Left lung (tissue), 14 donors: Measurements from ENCODE around the gene TRIM8. TPM values are rescaled to one million over a fixed set of nuclear protein-coding genes. Genes with fewer than 3 reads are reported as not detected.

Source experiments
- ATAC-seq: fragments of 200-7000 bp; cut with Tn5 transposase; one replicate; pipeline ENCODE4 v1.9.1; 2020; ENCODE audit warnings: moderate library complexity
- DNase-seq, 4 donors: peaks; one replicate each; pipeline ENCODE4 v3.0.0-alpha.2; 2013 to 2020
- H3K27ac ChIP-seq, 2 donors: fragments of 200-600 bp; sonication (generic) in 1 of 2; one replicate each; pipeline versions ENCODE4 v1.5.0 to v1.8.0; 2020 to 2021
- H3K27me3 ChIP-seq, 2 donors: fragments of 200-600 bp; sonication (generic) in 1 of 2; one replicate each; pipeline versions ENCODE4 v1.5.0 to v1.8.0; 2020 to 2021
- H3K36me3 ChIP-seq, 2 donors: fragments of 200-600 bp; sonication (generic) in 1 of 2; one replicate each; pipeline versions ENCODE4 v1.5.0 to v1.8.0; 2020 to 2021
- H3K4me1 ChIP-seq, 2 donors: fragments of 200-600 bp; one replicate each; pipeline ENCODE4 v1.8.0; 2021
- H3K4me3 ChIP-seq, 2 donors: fragments of 200-600 bp; sonication (generic) in 1 of 2; one replicate each; pipeline versions ENCODE4 v1.5.0 to v1.8.0; 2020 to 2021; ENCODE audit warnings: mild to moderate bottlenecking in 1 of 2
- H3K9me3 ChIP-seq, 2 donors: fragments of 200-600 bp; sonication (generic) in 1 of 2; one replicate each; pipeline versions ENCODE4 v1.5.0 to v1.8.0; 2020 to 2021
- intact Hi-C, 2 donors: fragments of 100-400 bp; cut with DNase I; formaldehyde crosslinking; loops; one replicate each; pipeline versions ENCODE4 v1.11.2 to v1.14.2; 2022
- long read RNA-seq, 12 donors: library from polyadenylated mRNA in 2 of 12; unstranded in 2 of 12; transcript quantifications; one replicate each; pipeline ENCODE4 v2.0.0 and lab custom pipeline, GENCODE V29; 2019 to 2026
- polyA plus RNA-seq, 6 donors: library from polyadenylated mRNA; unstranded; fragments of 120-200 nt; gene quantifications; one replicate each; pipeline ENCODE4 v1.2.1, GENCODE V29; 2013; ENCODE audit not compliant: insufficient read length in 6 of 6
- total RNA-seq, 2 donors: library from RNA; stranded (reverse); fragmentation: NEBNext Ultra II Directional; extraction: Animal tissue kit (Norgen Biotek cat#: 25700); gene quantifications; one replicate each; pipeline ENCODE4 v1.2.1, GENCODE V29; 2021
- TF ChIP-seq, protein P1 (sequence below), 2 donors: fragments of 200-600 bp; sonication (generic) in 1 of 2; IDR thresholded peaks; one replicate each; pipeline versions ENCODE4 v1.5.0 to v1.8.0; 2021; ENCODE audit warnings: antibody characterized with exemption in 2 of 2
- donor health status: DM: no; HTN: yes; CAD: no.
- donor health status: DM: no; HTN: no; CAD: no.

The TRIM8 gene, protein sequence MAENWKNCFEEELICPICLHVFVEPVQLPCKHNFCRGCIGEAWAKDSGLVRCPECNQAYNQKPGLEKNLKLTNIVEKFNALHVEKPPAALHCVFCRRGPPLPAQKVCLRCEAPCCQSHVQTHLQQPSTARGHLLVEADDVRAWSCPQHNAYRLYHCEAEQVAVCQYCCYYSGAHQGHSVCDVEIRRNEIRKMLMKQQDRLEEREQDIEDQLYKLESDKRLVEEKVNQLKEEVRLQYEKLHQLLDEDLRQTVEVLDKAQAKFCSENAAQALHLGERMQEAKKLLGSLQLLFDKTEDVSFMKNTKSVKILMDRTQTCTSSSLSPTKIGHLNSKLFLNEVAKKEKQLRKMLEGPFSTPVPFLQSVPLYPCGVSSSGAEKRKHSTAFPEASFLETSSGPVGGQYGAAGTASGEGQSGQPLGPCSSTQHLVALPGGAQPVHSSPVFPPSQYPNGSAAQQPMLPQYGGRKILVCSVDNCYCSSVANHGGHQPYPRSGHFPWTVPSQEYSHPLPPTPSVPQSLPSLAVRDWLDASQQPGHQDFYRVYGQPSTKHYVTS
- total RNA-seq (100 to 1,000 TPM; 123 to 180 TPM), polyA plus RNA-seq (100 to 1,000 TPM in 4 of 6 donors, 10 to 100 TPM in 2; 88.9 to 128 (median 102) TPM)
- long read RNA-seq, donor 1, full-length matches to known transcripts: 25 of 25 reads
- long read RNA-seq, donor 1, partial matches to known transcripts: 0 of 25 reads
- long read RNA-seq, donor 1, other reads (novel, unspliced or antisense): 0 of 25 reads
- long read RNA-seq, donor 2, full-length matches to known transcripts: 21 of 21 reads
- long read RNA-seq, donor 2, partial matches to known transcripts: 0 of 21 reads
- long read RNA-seq, donor 2, other reads (novel, unspliced or antisense): 0 of 21 reads
- long read RNA-seq, donor 3, full-length matches to known transcripts: 12 of 12 reads
- long read RNA-seq, donor 3, partial matches to known transcripts: 0 of 12 reads
- long read RNA-seq, donor 3, other reads (novel, unspliced or antisense): 0 of 12 reads
- long read RNA-seq, donor 4, full-length matches to known transcripts: 2 of 12 reads
- long read RNA-seq, donor 4, partial matches to known transcripts: 1 of 12 reads
- long read RNA-seq, donor 4, other reads (novel, unspliced or antisense): 9 of 12 reads
- long read RNA-seq, donor 5, full-length matches to known transcripts: 22 of 22 reads
- long read RNA-seq, donor 5, partial matches to known transcripts: 0 of 22 reads
- long read RNA-seq, donor 5, other reads (novel, unspliced or antisense): 0 of 22 reads
- long read RNA-seq, donor 6, full-length matches to known transcripts: 11 of 11 reads
- long read RNA-seq, donor 6, partial matches to known transcripts: 0 of 11 reads
- long read RNA-seq, donor 6, other reads (novel, unspliced or antisense): 0 of 11 reads
- long read RNA-seq, donor 7, full-length matches to known transcripts: 6 of 6 reads
- long read RNA-seq, donor 7, partial matches to known transcripts: 0 of 6 reads
- long read RNA-seq, donor 7, other reads (novel, unspliced or antisense): 0 of 6 reads
- long read RNA-seq, donor 8, full-length matches to known transcripts: 23 of 41 reads
- long read RNA-seq, donor 8, partial matches to known transcripts: 18 of 41 reads
- long read RNA-seq, donor 8, other reads (novel, unspliced or antisense): 0 of 41 reads
- long read RNA-seq, donor 9: 0 reads
- long read RNA-seq, donor 10, partial matches to known transcripts: 0 of 2 reads
- long read RNA-seq, donor 10, other reads (novel, unspliced or antisense): 2 of 2 reads
- long read RNA-seq, donor 11, full-length matches to known transcripts: 23 of 23 reads
- long read RNA-seq, donor 11, partial matches to known transcripts: 0 of 23 reads
- long read RNA-seq, donor 11, other reads (novel, unspliced or antisense): 0 of 23 reads
- long read RNA-seq, donor 12, full-length matches to known transcripts: 21 of 201 reads
- long read RNA-seq, donor 12, partial matches to known transcripts: 99 of 201 reads
- long read RNA-seq, donor 12, other reads (novel, unspliced or antisense): 81 of 201 reads

DNA sequence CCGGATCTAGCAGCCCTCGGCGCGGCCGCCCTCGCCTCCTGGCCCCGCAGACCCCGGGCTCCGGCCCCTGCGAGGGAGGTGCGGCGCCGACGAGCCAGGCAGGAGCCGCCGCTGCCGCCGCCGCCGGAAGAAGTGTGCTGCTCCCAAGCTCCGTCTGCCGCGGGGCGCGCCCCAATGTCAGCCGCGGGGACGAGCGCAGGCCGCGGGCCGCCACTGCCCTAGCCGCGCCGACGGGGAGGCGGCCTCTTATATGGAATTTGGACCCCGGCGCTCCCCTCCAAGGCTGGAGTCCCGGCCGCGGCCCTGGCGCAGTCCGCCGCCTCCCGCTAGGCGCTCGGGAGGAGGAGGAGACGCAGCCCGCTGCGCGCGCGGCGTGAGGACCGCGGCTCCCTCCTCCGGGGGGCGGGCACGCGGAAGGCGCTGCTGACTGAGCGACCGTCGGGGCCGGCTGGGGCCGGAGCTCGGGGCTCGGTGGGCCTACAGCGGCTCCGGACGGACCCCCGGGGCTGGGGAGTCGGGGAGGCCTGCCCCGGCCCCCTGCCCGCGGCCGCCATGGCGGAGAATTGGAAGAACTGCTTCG, at the start of gene TRIM8:
Gene TRIM8 (plus strand): TSS at position 414 of the 580 bp plus-strand sequence. CDS start 139 bp downstream, at position 553.
- H3K36me3 ChIP-seq: no peaks in the 10 kb centered on the region
- no peaks in the 10 kb centered on the region for H3K27me3 ChIP-seq
- peaks cover 25 to 32% of the 10 kb centered on the region in 2 donors for H3K4me1 ChIP-seq
- no peaks in the 10 kb centered on the region for H3K9me3 ChIP-seq
- intact Hi-C loops: no loop called here
- peak within 1 kb of the TSS; percentile 76 to 85 for H3K4me3 ChIP-seq
- TF ChIP-seq, protein P1, sequence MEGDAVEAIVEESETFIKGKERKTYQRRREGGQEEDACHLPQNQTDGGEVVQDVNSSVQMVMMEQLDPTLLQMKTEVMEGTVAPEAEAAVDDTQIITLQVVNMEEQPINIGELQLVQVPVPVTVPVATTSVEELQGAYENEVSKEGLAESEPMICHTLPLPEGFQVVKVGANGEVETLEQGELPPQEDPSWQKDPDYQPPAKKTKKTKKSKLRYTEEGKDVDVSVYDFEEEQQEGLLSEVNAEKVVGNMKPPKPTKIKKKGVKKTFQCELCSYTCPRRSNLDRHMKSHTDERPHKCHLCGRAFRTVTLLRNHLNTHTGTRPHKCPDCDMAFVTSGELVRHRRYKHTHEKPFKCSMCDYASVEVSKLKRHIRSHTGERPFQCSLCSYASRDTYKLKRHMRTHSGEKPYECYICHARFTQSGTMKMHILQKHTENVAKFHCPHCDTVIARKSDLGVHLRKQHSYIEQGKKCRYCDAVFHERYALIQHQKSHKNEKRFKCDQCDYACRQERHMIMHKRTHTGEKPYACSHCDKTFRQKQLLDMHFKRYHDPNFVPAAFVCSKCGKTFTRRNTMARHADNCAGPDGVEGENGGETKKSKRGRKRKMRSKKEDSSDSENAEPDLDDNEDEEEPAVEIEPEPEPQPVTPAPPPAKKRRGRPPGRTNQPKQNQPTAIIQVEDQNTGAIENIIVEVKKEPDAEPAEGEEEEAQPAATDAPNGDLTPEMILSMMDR (IDR thresholded peaks at IDR 0.05): no peak
- ATAC-seq (no peak), DNase-seq (peak in 3 of 4 donors; percentile 46 to 93 (median 48))
- H3K27ac ChIP-seq: peak within 1 kb of the TSS; percentile 98 to 99

DNA sequence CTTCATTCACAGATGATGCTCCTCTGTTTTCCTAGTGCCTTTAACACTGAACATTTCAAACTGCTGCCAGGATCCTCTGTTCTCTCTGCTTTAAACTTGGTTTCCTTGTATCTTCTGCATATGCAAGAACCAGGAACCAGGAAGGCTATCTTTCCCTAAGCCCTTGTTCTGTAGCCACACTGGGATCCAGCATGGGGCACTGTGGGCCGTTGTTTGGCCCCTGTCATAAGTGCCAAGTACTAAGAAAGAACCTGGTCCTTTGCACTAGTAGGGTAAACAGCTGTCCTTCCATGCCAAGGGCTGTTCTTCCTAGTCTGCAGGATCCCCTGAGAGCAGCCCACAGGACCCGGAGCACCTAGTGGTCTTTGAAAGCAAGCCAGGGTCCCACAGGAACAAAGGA, 49.0 kb upstream of the TRIM8 start:
- DNase-seq (no peak), ATAC-seq (no peak)
- H3K4me3 ChIP-seq: no peak overlapping the region
- intact Hi-C loops: loop anchor here in 1 of 2 donors (10.0 kb wide), 1 partner anchor 200 kb away; the partner anchor contains the start of gene NFKB2
- no peaks in the 10 kb centered on the region for H3K27me3 ChIP-seq
- H3K4me1 ChIP-seq: peaks cover 3 to 46% of the 10 kb centered on the region in 2 donors
- TF ChIP-seq, protein P1 (IDR thresholded peaks at IDR 0.05): no peak
- peaks cover 0 to 47% of the 10 kb centered on the region in 2 donors for H3K36me3 ChIP-seq
- no peak overlapping the region for H3K27ac ChIP-seq
- no peaks in the 10 kb centered on the region for H3K9me3 ChIP-seq

DNA sequence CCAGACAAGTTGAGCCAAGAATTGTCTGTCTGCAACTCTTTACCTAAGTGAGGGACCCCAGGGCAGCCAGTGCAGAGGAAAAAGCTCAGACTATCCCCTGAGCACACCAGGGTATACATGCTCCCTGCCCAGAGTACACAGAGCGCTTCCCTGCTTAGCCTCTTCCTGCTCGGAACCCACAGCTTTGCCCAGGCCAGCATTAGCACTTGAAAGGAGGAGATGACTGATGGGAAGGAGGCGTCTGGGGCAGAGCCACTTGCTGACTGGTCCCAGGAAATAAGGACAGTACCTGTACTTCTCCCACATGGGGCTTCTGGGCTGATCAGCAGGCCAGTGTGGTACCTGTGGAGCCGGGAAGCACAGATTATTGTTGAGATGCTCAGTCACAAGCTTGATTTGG, 48.4 kb upstream of the TRIM8 start:
- Histone ChIP-seq H3K27ac (peak overlapping the region in 1 of 2 donors; percentile 63), H3K4me1 (peaks cover 3 to 51% of the 10 kb centered on the region in 2 donors)
- intact Hi-C loops: loop anchor here in 1 of 2 donors (10.0 kb wide), 1 partner anchor 201 kb away; the partner anchor contains the start of gene NFKB2

More for the DNA sequence above, 48.4 kb upstream of the TRIM8 start:
- Histone ChIP-seq H3K36me3 (peaks cover 0 to 52% of the 10 kb centered on the region in 2 donors), H3K9me3 (no peaks in the 10 kb centered on the region), H3K27me3 (no peaks in the 10 kb centered on the region), H3K4me3 (no peak overlapping the region)
- TF ChIP-seq, protein P1 (IDR thresholded peaks at IDR 0.05): no peak
- no peak for ATAC-seq
- no peak for DNase-seq
